Right hindlimb (tissue), 1 donor: ENCODE results near the gene SCAF8.

Experiments used
- DNase-seq: peaks from one replicate; pipeline ENCODE4 v3.0.0-alpha.2; 2018

The SCAF8 gene

GRCh38 chr6:154848580-154848979 lies 115.4 kb downstream of the SCAF8 start:
- no peak for DNase-seq

GRCh38 chr6:154849475-154849874 lies 116.3 kb downstream of the SCAF8 start:
- no peak for DNase-seq

GRCh38 chr6:154852687-154853086 lies 119.5 kb downstream of the SCAF8 start:
- DNase-seq, result no peak

GRCh38 chr6:154857529-154857928 lies 124.3 kb downstream of the SCAF8 start:
- no peak for DNase-seq

- DNase-seq, result no peak
Measured at GRCh38 chr6:154861825-154862224, 128.6 kb downstream of the SCAF8 start.

- DNase-seq, result no peak
Measured at GRCh38 chr6:154862536-154862935, 129.3 kb downstream of the SCAF8 start.

- no peak for DNase-seq
Measured at GRCh38 chr6:154864066-154864430, 130.8 kb downstream of the SCAF8 start.

- DNase-seq, result no peak
Measured at GRCh38 chr6:154865291-154865690, 132.1 kb downstream of the SCAF8 start.

- DNase-seq, result no peak
Measured at GRCh38 chr6:154868143-154868594, 135.0 kb downstream of the SCAF8 start.

- DNase-seq, result no peak
Measured at GRCh38 chr6:154872542-154873114, 139.4 kb downstream of the SCAF8 start.

- no peak for DNase-seq
Measured at GRCh38 chr6:154873546-154873945, 140.3 kb downstream of the SCAF8 start.

- no peak for DNase-seq
Measured at GRCh38 chr6:154874773-154875592, 141.8 kb downstream of the SCAF8 start.

GRCh38 chr6:154876486-154877280 lies 143.5 kb downstream of the SCAF8 start:
- no peak for DNase-seq

- no peak for DNase-seq
Measured at GRCh38 chr6:154878871-154879491, 145.8 kb downstream of the SCAF8 start.

GRCh38 chr6:154882107-154882506 lies 148.9 kb downstream of the SCAF8 start:
- DNase-seq, result no peak
